A673 (cell line): ENCODE data around the gene CRYBG3. TPM values are rescaled to one million over a fixed set of nuclear protein-coding genes. Genes with fewer than 3 reads are reported as not detected.

Source experiments
- BruUV-seq: library from RNA; stranded (reverse); fragments of 400-500 nt; replicated peaks from 2 replicates; lab custom pipeline; 2021; lab: Mats Ljungman, UMichigan
- CTCF ChIA-PET: fragments of 300-600 bp; sonication (Branson Sonifier 250); formaldehyde crosslinking; loops from one replicate; lab custom pipeline; 2022; ENCODE audit warnings: antibody characterized with exemption; lab: Charles Lee
- POLR2A ChIA-PET: fragments of 300-600 bp; sonication (Branson Sonifier 250); formaldehyde crosslinking; loops from one replicate; lab custom pipeline; 2022; ENCODE audit warnings: antibody characterized with exemption; ENCODE audit not compliant: low non-redundant PET; lab: Charles Lee
- DNase-seq: peaks from one replicate; pipeline ENCODE4 v3.0.0-alpha.2; 2015; ENCODE audit warnings: low spot score
- H3K27ac ChIP-seq: fragments of 200-600 bp; sonication (generic); 2 replicates; pipeline ENCODE4 v1.5.1; 2016; ENCODE audit warnings: mixed run types, low read depth, mild to moderate bottlenecking, mixed read lengths, antibody characterized with exemption, low read length; ENCODE audit not compliant: poor library complexity, severe bottlenecking
- H3K27me3 ChIP-seq: fragments of 200-600 bp; sonication (generic); replicated peaks from 2 replicates; pipeline ENCODE4 v1.6.1; 2017; ENCODE audit warnings: mixed run types, low read depth, mild to moderate bottlenecking, mixed read lengths, antibody characterized with exemption, low read length; ENCODE audit not compliant: insufficient read depth, poor library complexity
- H3K36me3 ChIP-seq: fragments of 200-600 bp; sonication (generic); 2 replicates; pipeline ENCODE4 v1.6.1; 2016; ENCODE audit warnings: mixed run types, mild to moderate bottlenecking, mixed read lengths, antibody characterized with exemption, low read length; ENCODE audit not compliant: insufficient read depth, poor library complexity, severe bottlenecking
- H3K4me1 ChIP-seq: fragments of 200-600 bp; sonication (generic); 2 replicates; pipeline ENCODE4 v1.6.1; 2017; ENCODE audit warnings: mixed run types, mild to moderate bottlenecking, mixed read lengths, antibody characterized with exemption, low read length; ENCODE audit not compliant: insufficient read depth, poor library complexity, severe bottlenecking
- H3K4me3 ChIP-seq: fragments of 200-600 bp; sonication (generic); 2 replicates; pipeline ENCODE4 v1.5.1; 2016; ENCODE audit warnings: low read depth, mixed run types, mild to moderate bottlenecking, mixed read lengths, low read length; ENCODE audit not compliant: poor library complexity, severe bottlenecking
- H3K9me3 ChIP-seq: fragments of 200-600 bp; sonication (generic); 2 replicates; pipeline ENCODE4 v1.6.1; 2016; ENCODE audit warnings: mixed run types, low read depth, mild to moderate bottlenecking, mixed read lengths, antibody characterized with exemption, low read length; ENCODE audit not compliant: poor library complexity, severe bottlenecking
- CTCF ChIP-seq: fragments of 300-800, 200-600 bp; sonication (generic); conservative IDR thresholded peaks from 2 replicates; pipeline ENCODE4 v1.5.1; 2017; ENCODE audit warnings: low read depth, mild to moderate bottlenecking, antibody characterized with exemption, low read length, moderate library complexity, mixed read lengths
- EZH2 ChIP-seq: fragments of 200-600 bp; sonication (generic); IDR thresholded peaks from 2 replicates; pipeline ENCODE4 v1.6.1; 2017; ENCODE audit warnings: borderline replicate concordance, low read depth, mild to moderate bottlenecking, mixed read lengths, antibody characterized with exemption, low read length; ENCODE audit not compliant: poor library complexity, severe bottlenecking
- intact Hi-C: fragments of 100-400 bp; cut with micrococcal nuclease; formaldehyde crosslinking; loops from one replicate; pipeline ENCODE4 v1.10.0; 2022; ENCODE audit not compliant: unreplicated experiment
- total RNA-seq: library from RNA; stranded (reverse); gene quantifications from 2 replicates; pipeline ENCODE4 v1.2.3, GENCODE V29; 2021

CRYBG3 gene
- total RNA-seq, 1 experiment from 2014 or later = 8.6 TPM

- ChIA-PET CTCF (no interaction called here), POLR2A (no interaction called here)
- no TSS peak for BruUV-seq
- Histone ChIP-seq H3K4me1 (no peaks in the 10 kb centered on the region), H3K27ac (no peak overlapping the region), H3K9me3 (no peaks in the 10 kb centered on the region), H3K4me3 (no peak overlapping the region), H3K27me3 (no peaks in the 10 kb centered on the region), H3K36me3 (no peaks in the 10 kb centered on the region)
- TF ChIP-seq CTCF (no peak), EZH2 (no peak)
- no peak for DNase-seq
- intact Hi-C loops = no loop called here
Observed at GRCh38 chr3:97862582-97862981, 40.8 kb downstream of the CRYBG3 start.

- TF ChIP-seq EZH2 = no peak
- no peak for TF ChIP-seq CTCF
- POLR2A ChIA-PET = no interaction called here
- Histone ChIP-seq H3K36me3 (no peaks in the 10 kb centered on the region), H3K9me3 (no peaks in the 10 kb centered on the region), H3K4me3 (no peak overlapping the region), H3K27ac (no peak overlapping the region), H3K4me1 (no peaks in the 10 kb centered on the region), H3K27me3 (no peaks in the 10 kb centered on the region)
- intact Hi-C loops = no loop called here
- no peak for DNase-seq
- CTCF ChIA-PET = no interaction called here
- BruUV-seq = no TSS peak
Observed at GRCh38 chr3:97863031-97863430, 41.2 kb downstream of the CRYBG3 start.

- no TSS peak for BruUV-seq
- intact Hi-C loops = no loop called here
- DNase-seq = no peak
- ChIA-PET CTCF (no interaction called here), POLR2A (no interaction called here)
- Histone ChIP-seq H3K9me3 (no peaks in the 10 kb centered on the region), H3K4me1 (no peaks in the 10 kb centered on the region), H3K27me3 (no peaks in the 10 kb centered on the region), H3K27ac (no peak overlapping the region), H3K4me3 (no peak overlapping the region), H3K36me3 (no peaks in the 10 kb centered on the region)
- TF ChIP-seq EZH2 (no peak), CTCF (no peak)
Observed at GRCh38 chr3:97863775-97864174, 42.0 kb downstream of the CRYBG3 start.
